NCI-H748 treated with DMSO at 0.1 percent for 48 hours (cell line): Measurements from ENCODE around the gene EYA2.
"Not testable (repeated sequence)": the region's sequence is repeated elsewhere in the genome, so short reads cannot be mapped to it uniquely, and the experiment has no call there.

Source experiments
- DNase-seq: peaks from one replicate; lab custom pipeline; 2025; lab: John Stamatoyannopoulos, UW

EYA2 gene

DNA sequence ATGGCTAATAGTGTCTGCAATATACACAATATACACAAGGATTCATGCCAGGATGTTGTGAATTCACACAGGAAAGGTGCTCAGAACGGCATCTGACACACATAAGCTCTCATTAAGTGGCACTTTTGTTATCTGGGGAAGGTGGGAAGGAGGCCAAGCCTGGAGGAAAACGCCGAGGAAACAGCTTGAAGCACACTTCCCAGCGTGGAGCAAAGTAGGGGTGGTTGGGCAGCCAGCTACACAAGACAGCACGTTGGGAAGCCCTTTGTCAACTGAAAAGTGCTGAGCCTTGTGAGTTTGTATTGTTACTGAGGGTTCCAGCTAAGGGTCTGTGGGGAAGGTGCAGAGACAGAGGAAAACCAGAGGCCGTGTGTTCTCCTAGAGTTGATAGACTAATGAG is 280.9 kb downstream of the EYA2 start:
- DNase-seq, result no peak

DNA sequence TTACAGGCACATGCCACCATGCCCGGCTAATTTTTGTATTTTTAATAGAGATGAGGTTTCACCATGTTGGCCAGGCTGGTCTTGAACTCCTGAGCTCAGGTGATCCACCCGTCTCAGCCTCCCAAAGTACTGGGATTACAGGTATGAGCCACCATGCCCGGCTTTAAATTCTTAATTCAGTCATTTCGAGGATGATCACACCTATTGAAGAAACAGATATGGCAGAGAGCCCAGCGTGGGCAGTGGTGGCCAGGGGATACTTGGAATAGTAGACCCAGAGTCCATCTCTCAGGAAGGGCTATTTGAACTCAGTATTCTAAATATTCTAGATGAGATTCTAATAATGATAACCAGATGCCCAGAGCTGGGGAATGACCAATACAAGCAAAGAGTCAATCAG is 281.6 kb downstream of the EYA2 start:
- DNase-seq, result not testable (repeated sequence)

DNA sequence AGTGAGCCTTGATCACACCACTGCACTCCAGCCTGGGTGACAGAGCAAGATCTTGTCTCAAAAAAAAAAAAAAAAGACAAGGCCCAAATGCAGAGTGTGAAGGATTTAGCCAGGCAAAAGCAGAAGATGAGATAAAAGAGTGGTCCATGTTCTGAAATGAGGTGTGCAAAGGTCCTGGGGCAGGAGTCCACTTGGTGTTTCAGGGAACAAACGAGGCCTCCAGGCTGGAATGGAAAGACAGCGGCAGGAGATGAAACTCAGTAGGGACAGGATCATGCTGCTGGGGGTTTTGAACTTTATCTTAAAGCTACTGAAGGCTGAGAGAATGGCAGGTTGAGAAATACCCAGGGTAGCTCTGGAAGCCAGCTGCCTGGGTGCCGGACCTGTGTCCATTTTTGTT is 283.6 kb downstream of the EYA2 start:
- DNase-seq, result no peak

DNA sequence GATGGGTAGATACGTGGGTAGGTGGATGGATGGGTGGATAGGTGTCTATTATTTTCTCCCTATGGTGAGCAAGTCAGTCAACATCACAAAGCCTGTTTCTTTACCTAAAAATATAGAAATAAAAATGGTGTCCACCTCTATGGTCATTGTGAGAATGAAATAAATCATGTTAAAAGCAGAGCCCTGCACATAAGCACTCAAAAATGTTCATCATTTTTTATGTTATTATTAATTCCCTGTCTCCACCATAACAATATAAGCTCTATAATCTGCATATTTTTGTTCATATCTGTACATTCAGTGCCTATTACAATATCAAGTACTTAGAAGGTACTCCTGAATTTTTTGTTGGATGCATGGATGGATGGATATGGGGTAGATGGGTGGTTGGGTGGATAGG is 284.2 kb downstream of the EYA2 start:
- no peak for DNase-seq

DNA sequence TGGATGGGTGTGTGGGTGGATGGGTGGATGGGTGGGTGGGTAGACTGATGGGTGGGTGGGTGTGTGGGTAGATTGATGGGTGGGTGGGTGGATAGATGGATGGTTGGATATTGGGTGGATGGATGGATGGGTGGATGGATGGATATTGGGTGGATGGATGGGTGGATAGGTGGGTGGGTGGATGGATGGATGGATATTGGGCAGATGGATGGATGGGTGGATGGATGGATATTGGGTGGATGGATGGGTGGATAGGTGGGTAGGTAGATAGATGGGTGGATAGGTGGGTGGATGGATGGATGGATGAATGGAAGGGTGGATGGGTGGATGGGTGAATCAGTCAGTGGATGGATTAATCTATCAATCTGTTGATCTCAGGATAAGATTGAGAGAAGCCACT is 284.6 kb downstream of the EYA2 start:
- DNase-seq, result no peak

DNA sequence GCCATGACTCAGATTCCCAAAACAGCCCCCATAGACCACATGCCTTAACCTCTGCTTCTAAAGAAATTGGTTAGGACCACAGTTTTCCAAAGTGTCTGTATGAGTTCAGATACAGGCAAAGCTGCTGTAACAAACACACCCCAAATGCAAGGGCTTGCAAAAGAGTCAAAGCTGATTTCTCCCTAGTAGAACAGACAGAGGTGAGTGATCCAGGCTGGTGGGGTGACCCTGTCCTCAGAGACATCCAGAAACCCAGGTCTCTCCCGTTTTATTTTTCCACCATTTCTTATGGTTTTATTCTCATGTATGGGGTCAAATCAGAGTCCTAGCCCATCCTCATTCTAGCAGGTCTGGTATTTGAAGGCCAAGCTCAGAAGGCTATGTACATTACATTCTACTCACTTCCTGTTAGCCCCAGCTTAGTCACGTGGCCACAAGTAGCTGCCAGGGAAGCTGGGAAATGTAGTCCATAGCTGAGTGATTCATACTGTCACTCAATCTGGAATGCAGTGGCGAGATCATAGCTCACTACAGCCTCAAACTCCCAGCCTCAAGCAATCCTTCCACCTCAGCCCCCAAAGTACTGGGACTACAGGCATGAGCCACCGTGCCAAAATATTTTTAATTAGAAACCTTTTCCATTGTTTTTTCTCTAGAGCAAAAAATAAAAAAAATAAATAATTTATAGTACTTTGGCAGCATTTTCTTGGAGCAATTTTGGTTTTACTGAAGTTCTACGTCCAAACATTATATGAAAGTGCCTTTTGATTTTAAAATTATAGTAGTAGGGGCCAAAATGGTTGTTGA is 286.6 kb downstream of the EYA2 start:
- no peak for DNase-seq

DNA sequence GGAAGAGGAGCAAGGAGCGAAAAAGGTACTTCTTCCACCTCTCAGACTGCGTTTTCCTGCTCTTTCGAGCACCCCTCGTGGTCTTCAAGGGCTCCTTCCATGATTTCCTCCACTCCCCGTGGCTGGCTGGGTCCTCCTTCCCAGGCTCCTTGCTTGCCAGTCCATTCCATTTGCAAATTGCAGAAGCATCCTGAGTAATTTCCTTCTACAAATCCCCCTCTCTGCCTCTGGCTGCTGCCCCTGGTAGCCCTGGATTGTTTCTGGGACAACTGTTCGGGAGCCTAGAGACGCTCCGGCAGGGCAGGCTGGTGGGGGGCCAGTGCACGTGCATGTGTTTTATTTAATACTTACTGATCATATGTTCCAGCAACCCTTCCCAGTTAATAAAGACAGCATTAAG is 288.7 kb downstream of the EYA2 start:
- no peak for DNase-seq

DNA sequence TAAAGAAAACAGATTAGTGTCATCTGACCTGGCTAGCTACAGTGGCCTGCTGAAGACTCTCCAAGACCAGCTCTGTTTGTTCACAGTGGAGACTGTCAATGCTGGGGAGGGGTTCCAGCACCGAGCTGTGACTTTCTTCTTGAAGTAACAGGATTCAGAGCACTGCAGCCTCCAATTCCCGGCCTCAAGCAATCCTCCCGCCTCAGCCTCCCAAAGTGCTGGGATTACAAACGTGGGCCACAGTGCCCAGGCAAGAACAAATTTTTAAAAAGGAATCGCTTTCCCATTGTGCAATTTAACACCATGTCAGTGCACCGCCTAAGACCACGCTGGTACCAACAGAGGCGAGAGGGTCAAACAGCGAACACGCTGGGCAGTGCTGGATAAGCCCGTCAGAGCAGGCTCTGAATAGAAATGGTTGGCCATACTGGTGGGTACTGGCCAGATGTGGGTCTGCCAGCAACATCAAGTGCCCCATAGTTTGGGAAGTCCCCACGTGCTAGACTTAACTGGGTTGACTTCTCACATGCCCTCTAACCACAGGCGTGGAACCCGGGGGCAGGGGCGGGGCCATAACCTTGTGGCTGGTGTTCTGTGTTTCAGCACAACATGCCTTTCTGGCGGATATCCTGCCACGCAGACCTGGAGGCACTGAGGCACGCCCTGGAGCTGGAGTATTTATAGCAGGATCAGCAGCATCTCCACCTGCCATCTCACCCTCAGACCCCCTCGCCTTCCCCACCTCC is 293.0 kb downstream of the EYA2 start:
- DNase-seq, result no peak

DNA sequence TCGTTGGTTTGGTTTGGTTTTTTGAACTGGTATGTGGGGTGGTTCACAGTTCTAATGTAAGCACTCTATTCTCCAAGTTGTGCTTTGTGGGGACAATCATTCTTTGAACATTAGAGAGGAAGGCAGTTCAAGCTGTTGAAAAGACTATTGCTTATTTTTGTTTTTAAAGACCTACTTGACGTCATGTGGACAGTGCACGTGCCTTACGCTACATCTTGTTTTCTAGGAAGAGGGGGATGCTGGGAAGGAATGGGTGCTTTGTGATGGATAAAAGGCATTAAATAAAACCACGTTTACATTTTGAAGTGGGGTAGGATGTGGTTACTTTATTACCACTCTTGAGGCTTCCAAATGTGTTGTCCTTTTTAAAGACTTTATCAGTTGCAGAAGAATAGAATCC is 293.9 kb downstream of the EYA2 start:
- DNase-seq, result no peak

DNA sequence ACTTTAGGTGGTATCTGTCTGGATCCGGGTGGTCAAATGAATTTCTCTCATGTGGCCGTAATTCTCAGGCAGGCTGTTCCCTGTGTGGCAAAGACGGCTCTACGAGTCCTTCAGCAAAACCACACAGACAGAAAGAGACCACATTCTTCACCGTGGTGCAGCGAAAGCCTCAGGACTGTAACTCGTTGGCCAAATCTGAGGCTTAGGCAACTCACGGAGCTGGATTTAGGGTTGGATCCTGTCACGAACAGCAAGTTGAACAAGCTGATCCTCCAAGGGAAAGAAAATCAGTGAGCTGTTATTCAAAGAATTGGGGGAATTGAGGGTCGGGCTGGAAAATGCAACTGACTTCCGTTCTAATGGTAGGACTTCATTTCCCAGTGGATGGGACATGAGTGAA is 294.4 kb downstream of the EYA2 start:
- DNase-seq, result no peak

DNA sequence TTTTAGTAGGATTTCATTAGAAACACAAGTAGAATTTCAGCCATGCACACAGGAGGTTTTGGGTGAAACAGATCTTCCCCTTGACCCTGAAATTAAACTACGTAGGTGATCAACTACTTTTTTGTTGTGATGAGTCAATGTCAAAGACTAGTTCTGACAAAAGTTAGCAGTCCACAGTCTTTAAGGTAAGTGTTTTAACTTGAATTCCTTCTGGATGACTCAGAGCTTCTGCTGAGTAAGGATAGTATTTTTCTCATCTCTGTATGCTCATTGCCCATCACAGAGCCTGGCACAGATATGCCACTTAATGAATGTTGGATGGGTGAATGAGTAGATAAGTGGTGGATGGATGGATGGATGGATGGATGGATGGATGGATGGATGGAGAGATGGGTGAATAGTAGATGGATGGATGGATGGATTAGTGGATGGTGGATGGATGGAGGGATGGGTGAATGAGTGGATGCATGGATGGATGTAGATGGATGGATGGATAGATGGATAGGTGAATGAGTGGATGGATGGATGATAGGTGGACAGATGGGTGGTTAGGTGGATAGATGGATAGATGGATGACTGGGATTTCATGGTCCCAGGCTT is 296.5 kb downstream of the EYA2 start:
- no peak for DNase-seq

DNA sequence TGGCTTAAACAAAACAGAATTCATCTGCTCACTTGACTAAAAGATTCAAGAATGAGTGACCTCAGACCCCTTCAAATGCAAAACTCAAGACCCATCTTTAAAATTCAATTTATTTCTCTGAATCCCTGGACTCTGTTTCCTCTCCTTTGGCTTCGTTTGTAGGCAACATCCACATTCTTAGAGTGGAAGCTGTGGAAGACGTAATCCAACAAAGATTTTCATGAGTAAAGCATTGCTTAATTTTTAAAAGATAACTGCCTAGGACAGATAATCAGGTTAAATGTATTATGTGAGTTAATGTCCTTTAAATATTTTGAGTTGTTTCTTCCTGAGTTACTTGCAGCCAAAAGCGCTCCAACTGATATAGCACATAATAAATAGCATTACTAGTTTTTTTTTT is 297.3 kb downstream of the EYA2 start:
- DNase-seq, result no peak

DNA sequence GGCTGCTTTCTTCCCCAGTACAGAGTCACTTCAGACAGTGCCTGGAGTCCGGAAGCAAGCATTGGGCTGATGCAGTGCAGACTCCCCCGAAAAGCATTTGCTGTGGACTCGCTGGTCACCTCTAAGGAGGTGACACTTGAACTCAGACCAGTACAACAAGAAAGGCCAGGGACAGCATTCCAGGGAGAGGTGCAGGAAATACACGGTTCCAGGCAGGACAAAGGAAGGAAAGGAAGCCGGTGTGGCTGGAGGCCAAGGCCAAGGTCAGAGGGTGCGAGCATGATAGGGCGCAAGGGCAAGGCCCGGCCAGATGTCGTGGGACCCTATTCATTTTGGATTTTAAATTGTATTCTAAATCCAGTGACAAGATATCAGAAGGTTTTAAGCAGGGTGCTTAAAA is 300.9 kb downstream of the EYA2 start:
- no peak for DNase-seq

DNA sequence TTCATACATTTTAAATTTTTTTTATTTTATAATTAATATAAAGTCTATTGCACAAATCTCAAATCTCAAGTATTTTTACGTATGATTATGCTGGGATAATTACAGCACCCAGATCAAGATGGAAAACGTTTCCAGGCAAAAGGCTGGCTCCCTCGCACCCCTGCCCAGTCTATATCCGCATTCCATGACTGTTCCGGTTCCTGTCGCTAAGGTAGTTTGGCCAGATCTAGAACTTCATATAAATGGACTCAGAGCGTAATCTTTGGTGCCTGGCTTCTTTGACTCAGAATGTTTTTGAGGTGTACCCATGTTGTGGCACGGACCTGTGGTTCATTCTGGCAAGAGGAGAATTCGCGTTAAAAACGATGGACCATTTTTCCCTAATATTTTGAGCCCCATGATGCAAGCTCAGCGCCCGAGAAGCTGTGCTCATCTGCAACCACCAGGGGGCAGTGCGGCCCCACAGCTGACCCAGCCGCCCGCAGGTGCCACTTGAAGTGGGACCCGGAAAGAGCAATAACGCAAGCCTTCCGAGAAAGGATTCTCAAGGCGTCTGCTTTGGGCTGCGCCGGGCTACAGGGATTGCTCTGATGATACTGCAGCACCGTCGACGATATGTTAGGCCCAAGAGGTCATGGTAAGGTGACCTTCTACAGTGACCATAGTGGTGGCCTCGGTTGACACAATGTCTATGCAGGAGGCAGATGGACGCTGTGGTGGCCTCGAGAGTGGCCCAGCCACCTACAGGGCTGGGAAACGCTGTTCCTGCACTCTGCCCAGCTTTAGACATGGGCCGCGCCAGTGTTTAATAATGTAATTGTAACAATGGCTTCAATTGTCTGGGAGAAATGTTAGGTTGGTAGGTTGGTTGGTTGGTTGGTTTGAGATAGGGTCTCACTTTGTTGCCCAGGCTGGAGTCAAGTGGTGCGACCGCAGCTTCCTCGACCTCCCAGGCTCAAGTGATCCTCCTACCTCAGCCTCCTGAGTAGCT is 301.7 kb downstream of the EYA2 start:
- DNase-seq, result no peak

DNA sequence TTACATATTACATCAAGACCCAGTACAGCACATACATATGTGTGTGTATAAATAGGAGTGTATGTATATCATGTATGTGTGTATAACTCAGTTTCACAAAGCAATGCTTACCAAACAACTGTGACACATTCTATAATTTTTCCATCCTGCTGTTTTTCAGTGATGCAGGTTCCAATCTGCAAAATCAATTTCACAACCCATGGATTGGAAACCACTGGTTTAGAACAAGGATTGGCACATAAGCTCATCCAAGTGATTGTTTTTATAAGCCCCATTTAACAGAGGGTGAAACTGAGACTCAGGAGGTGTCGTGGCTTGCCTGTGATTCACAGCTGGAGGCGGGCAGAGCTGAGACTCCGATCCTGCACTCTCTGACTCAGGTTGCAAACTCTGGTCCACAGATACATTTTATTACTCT is 303.6 kb downstream of the EYA2 start:
- DNase-seq, result no peak

DNA sequence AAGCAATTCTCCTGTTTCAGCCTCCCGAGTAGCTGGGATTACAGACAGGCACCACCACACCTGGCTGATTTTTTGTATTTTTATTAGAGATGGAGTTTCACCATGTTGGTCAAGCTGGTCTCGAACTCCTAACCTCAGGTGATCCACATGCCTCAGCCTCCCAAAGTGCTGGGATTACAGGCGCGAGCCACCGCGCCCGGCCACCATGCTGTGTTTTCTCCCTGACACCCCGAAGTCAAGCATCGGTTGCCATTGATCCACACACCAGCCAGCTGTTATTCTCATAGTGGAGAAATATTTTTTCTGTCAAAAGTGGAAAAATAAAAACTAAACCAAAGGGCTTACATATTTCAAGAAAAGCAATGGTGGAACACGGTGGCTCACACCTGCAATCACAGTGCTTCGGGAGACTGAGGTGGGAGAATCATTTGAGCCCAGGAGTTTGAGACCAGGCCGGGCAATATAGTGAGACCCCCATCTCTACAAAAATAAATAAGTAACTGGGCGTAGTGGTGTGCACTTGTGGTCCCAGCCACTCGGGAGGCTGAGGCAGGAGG is 304.4 kb downstream of the EYA2 start:
- no peak for DNase-seq

DNA sequence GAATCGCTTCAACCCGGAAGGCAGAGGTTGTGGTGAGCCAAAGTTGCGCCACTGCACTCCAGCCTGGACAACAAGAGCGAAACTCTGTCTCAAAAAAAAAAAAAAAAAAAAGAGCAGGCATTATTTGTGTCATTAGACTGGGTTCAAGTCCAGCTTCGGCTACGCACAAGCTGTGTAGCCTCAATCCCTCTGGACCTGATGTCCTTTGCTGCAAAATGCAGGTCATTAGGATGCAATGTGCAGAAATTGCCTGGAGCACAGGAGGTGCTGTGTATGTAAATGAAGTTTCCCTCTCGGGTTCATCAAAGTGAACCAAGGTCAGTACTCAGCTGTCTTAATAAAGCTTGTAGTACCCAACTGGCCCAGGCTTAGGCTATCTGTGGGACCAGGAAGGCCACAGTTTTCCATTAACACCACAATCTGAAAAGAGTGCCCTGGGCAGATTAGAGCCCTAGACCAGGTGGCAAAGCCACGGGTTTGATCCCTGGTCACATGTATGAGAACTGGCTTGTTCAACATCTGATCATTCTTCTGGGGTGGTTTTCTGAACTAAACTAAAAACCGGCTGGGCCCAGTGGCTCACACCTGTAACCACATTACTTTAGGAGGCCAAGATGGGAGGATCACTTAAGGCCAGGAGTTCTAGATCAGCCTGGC is 306.6 kb downstream of the EYA2 start:
- no peak for DNase-seq

DNA sequence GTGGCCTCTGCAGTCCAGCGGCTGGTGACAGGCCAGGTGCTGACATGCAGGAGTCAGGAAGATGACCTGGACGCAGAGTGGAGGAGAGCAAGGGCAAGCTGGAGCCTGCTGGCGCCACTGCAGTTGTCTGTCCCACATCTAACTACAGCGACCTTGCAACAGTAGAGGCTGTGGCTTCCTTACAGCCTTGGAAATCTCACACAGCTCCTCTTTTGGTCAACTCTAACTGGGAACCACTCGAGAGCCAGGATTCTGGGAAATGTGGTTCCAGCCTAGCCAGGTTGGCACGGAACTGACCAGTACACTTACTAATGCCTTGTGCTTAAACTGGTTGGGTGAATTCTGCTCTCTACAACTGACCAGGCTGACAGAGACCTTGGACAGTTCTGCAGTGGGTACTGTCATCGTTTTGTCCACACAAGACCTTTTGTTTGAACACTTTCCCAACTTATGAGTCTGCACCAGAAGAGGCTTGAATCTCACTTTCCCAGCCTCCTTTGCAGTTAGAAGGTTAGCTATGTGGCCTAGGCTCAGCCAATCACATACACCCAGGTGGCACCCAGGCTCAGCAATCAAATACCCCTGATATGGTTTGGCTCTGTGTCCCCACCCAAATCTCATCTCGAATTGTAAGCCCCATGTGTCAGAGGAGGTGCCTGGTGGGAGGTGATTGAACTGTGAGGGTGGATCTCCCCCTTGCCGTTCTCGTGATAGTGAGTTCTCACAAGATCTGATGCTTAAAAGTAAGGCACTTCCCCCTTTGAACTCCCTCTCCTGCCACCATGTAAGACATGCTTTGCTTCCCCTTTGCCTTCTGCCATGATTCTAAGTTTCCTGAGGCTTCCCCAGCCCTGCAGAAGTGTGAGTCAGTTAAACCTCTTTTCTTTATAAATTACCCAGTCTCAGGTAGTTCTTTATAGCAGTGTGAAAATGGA is 308.4 kb downstream of the EYA2 start:
- no peak for DNase-seq

DNA sequence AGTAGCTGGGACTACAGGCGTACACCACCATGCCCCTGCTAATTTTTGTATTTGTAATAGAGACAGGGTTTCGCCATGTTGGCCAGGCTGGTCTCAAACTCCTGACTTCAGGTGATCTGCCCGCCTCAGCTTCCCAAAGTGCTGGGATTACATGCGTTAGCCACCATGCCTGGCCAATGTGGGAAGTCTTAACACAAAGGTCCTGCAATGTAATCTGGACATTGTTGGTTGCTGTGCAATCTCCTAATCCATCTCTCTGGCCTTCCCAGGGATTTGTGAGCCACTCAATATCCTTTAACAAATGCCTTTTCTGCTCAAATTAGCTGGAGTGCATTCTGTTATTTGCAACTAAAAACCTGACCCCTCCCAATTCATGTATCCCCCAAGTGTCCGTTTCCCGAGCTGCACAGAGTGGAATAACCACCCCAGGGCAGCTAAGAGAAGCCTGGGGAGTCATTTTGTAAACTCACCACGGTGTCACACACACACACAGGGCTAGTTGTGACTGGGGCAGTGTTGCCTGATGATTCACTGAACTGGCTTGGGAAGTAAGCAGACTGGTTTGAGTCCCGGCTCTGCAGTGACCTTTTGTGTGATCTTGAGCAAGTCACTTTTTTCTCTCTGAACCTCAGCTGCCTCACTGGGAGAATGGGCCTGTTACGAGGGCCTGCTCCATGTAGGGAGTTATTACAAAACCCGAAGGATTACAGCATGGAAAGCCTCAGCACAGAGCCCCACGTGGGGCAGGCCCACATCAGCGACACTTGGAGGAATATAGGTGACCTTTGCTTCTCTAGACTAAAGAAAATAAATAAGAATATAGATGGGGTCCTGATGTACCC is 309.6 kb downstream of the EYA2 start:
- DNase-seq, result no peak
